Measurements from ENCODE around the gene MKRN2. TPM values are rescaled to one million over a fixed set of nuclear protein-coding genes. Genes with fewer than 3 reads are reported as not detected.

The MKRN2 gene
- total and polyA plus RNA-seq, 2 of the 4 experiments (the other 2 are of a cell fraction) = 44.4 to 65.6 TPM

DNA sequence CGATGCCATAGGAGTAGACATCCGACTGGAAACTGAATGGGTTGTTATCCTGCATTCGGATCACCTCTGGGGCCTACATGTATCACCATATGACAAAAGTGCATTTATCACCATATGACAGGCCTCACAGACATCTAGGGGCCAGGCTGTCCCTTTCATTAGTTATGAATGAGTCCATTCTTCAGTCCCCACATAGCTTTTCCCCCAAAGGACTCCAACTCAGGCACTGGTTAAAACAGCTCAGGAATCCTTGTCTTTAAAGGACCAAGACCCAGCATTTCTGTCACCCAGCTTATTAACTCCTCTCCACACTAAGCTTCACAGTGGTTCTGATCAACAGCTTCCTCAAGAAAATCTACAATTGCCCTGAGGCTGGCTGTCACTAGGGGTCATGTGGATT is 28.3 kb downstream of the MKRN2 start:
- intact Hi-C loops (cut with micrococcal nuclease) = loop anchor here (5.0 kb wide), 1 partner anchor 77 kb away; the partner anchor contains the start of gene RAF1
- no CpG with 5 or more reads among the region's 3 CpGs for WGBS, 2 experiments (ENCODE audit: extremely low coverage in 2 of 2, insufficient read length in 1 of 2)
- no peak for ATAC-seq (ENCODE audit: low read depth)

More for the DNA sequence above, 28.3 kb downstream of the MKRN2 start:
- H3K14ac ChIP-seq (replicated peaks; ENCODE audit: low read depth, low read length) = no peak overlapping the region
- POLR2A ChIA-PET (ENCODE audit: unreplicated experiment) = no interaction called here
- H3K79me1 ChIP-seq (ENCODE audit: low read depth in 1 of 2, low read length in 2 of 2) = peaks cover 32 to 72% of the 10 kb centered on the region in 2 experiments
- H4K8ac ChIP-seq (ENCODE audit: low read depth in 2 of 2, low read length in 2 of 2) = no peak overlapping the region
- H2BK15ac ChIP-seq (ENCODE audit: low read depth, low read length) = no peak overlapping the region
- H3K27me3 ChIP-seq (ENCODE audit: control insufficient read depth, insufficient read depth, low read length) = no peaks in the 10 kb centered on the region
- H4K5ac ChIP-seq (ENCODE audit: low read depth, low read length) = no peak overlapping the region
- dilution Hi-C loops (cut with HindIII; ENCODE audit: low sequenced_read_pairs, unreplicated experiment) = no loop called here
- BruUV-seq (replicated peaks) = no TSS peak
- H2AK5ac ChIP-seq (ENCODE audit: low read depth, low read length) = no peak overlapping the region
- H3K18ac ChIP-seq (ENCODE audit: low read depth, low read length) = no peak overlapping the region
- H3K23ac ChIP-seq (ENCODE audit: low read depth, low read length) = no peak overlapping the region
- no peak overlapping the region for H2BK120ac ChIP-seq (ENCODE audit: low read depth, low read length)
- DNase-seq = no peak
- H4K91ac ChIP-seq (ENCODE audit: insufficient read depth, low read depth, low read length) = no peak overlapping the region
- H3K4me1 ChIP-seq (ENCODE audit: control insufficient read depth, insufficient read depth, low read length) = peaks cover 4% of the 10 kb centered on the region; the same call in 1 of the 2 replicates
- in situ Hi-C loops (cut with MboI; ENCODE audit: low sequenced_read_pairs) = no loop called here
- no peak overlapping the region for H3K4me2 ChIP-seq (ENCODE audit: low read depth, low read length)
- H2AK9ac ChIP-seq (replicated peaks; ENCODE audit: low read depth, low read length, poor library complexity) = no peak overlapping the region
- peaks cover 34% of the 10 kb centered on the region for H4K20me1 ChIP-seq (ENCODE audit: insufficient read depth, low read length)
- H3K27ac ChIP-seq (ENCODE audit: insufficient read depth, low read length) = no peak overlapping the region
- H3K4ac ChIP-seq (ENCODE audit: low read depth, low read length) = no peak overlapping the region
- no peak overlapping the region for H3K56ac ChIP-seq (ENCODE audit: extremely low read depth, insufficient read depth, low read length)
- no peak overlapping the region for H2AFZ ChIP-seq (replicated peaks; ENCODE audit: low read length, poor library complexity)
- H3K36me3 ChIP-seq (ENCODE audit: control insufficient read depth, insufficient read depth, low read length) = peaks cover 68% of the 10 kb centered on the region
- CTCF ChIA-PET = no interaction called here
- H3K9me3 ChIP-seq (ENCODE audit: control insufficient read depth, insufficient read depth, low read length) = no peaks in the 10 kb centered on the region
- H3K9me1 ChIP-seq (ENCODE audit: insufficient read depth, low read length) = peaks cover under 1% of the 10 kb centered on the region
- H2BK5ac ChIP-seq (ENCODE audit: low read depth, low read length, poor library complexity, severe bottlenecking) = no peak overlapping the region
- no peak overlapping the region for H3K9ac ChIP-seq (ENCODE audit: low read depth, low read length)
- H3K4me3 ChIP-seq (ENCODE audit: insufficient read depth, low read depth, low read length) = no peak overlapping the region
- TF ChIP-seq CHD1 (IDR thresholded peaks at IDR 0.05; ENCODE audit: low read depth, low read length) (no peak), RAD21 (IDR thresholded peaks at IDR 0.05; ENCODE audit: low read length) (no peak), POLR2A (IDR thresholded peaks at IDR 0.05; ENCODE audit: low read depth, low read length) (no peak), MAFK (IDR thresholded peaks at IDR 0.05; ENCODE audit: low read depth, low read length) (no peak), CTCF (conservative IDR thresholded peaks at IDR 0.05; ENCODE audit: low read depth, low read length) (no peak)
- TF ChIP-seq, protein P1, sequence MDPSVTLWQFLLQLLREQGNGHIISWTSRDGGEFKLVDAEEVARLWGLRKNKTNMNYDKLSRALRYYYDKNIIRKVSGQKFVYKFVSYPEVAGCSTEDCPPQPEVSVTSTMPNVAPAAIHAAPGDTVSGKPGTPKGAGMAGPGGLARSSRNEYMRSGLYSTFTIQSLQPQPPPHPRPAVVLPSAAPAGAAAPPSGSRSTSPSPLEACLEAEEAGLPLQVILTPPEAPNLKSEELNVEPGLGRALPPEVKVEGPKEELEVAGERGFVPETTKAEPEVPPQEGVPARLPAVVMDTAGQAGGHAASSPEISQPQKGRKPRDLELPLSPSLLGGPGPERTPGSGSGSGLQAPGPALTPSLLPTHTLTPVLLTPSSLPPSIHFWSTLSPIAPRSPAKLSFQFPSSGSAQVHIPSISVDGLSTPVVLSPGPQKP (IDR thresholded peaks at IDR 0.05; ENCODE audit: borderline replicate concordance, low read depth, low read length) = no peak
- TF ChIP-seq, protein P2, sequence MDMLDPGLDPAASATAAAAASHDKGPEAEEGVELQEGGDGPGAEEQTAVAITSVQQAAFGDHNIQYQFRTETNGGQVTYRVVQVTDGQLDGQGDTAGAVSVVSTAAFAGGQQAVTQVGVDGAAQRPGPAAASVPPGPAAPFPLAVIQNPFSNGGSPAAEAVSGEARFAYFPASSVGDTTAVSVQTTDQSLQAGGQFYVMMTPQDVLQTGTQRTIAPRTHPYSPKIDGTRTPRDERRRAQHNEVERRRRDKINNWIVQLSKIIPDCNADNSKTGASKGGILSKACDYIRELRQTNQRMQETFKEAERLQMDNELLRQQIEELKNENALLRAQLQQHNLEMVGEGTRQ (IDR thresholded peaks at IDR 0.05; ENCODE audit: low read depth, low read length) = no peak
- no peak overlapping the region for H2BK20ac ChIP-seq (ENCODE audit: low read depth, low read length)

All from IMR-90 (cell line).